Measurements from ENCODE around the gene ACVR1C. TPM values are rescaled to one million over a fixed set of nuclear protein-coding genes. Genes with fewer than 3 reads are reported as not detected.
"Not testable (repeated sequence)": the region's sequence is repeated elsewhere in the genome, so short reads cannot be mapped to it uniquely, and the experiment has no call there.

The ACVR1C gene
- total RNA-seq, 1 donor from 2014 or later = 44.9 TPM

- no peak for DNase-seq (ENCODE audit: low spot score)
Observed at GRCh38 chr2:157574165-157574564, 54.5 kb downstream of the ACVR1C start.

GRCh38 chr2:157572725-157573124 is 55.9 kb downstream of the ACVR1C start:
- no peak for DNase-seq (ENCODE audit: low spot score)

GRCh38 chr2:157566623-157567022 is 62.0 kb downstream of the ACVR1C start:
- not testable (repeated sequence) for DNase-seq (ENCODE audit: low spot score)

- not testable (repeated sequence) for DNase-seq (ENCODE audit: low spot score)
Observed at GRCh38 chr2:157566113-157566512, 62.6 kb downstream of the ACVR1C start.

- DNase-seq (ENCODE audit: low spot score) = no peak
Observed at GRCh38 chr2:157565550-157565949, 63.1 kb downstream of the ACVR1C start.

GRCh38 chr2:157559890-157560289 is 68.8 kb downstream of the ACVR1C start:
- no peak for DNase-seq (ENCODE audit: low spot score)

- DNase-seq (ENCODE audit: low spot score) = no peak
Observed at GRCh38 chr2:157559461-157559860, 69.2 kb downstream of the ACVR1C start.

- DNase-seq (ENCODE audit: low spot score) = no peak
Observed at GRCh38 chr2:157559061-157559460, 69.6 kb downstream of the ACVR1C start.

GRCh38 chr2:157557770-157558169 is 70.9 kb downstream of the ACVR1C start:
- no peak for DNase-seq (ENCODE audit: low spot score)

- no peak for DNase-seq (ENCODE audit: low spot score)
Observed at GRCh38 chr2:157540102-157540501, 88.6 kb downstream of the ACVR1C start.

GRCh38 chr2:157538064-157538463 is 90.6 kb downstream of the ACVR1C start:
- no peak for DNase-seq (ENCODE audit: low spot score)

- no peak for DNase-seq (ENCODE audit: low spot score)
Observed at GRCh38 chr2:157536815-157537214, 91.8 kb downstream of the ACVR1C start.

GRCh38 chr2:157528963-157529751 is 99.5 kb downstream of the ACVR1C start:
- no peak for DNase-seq (ENCODE audit: low spot score)

- no peak for DNase-seq (ENCODE audit: low spot score)
Observed at GRCh38 chr2:157526070-157526469, 102.6 kb downstream of the ACVR1C start.

GRCh38 chr2:157523270-157524247 is 105.1 kb downstream of the ACVR1C start:
- no peak for DNase-seq (ENCODE audit: low spot score)

- DNase-seq (ENCODE audit: low spot score) = not testable (repeated sequence)
Observed at GRCh38 chr2:157514966-157515365, 113.7 kb downstream of the ACVR1C start.

- no peak for DNase-seq (ENCODE audit: low spot score)
Observed at GRCh38 chr2:157509744-157510143, 118.9 kb downstream of the ACVR1C start.

- DNase-seq (ENCODE audit: low spot score) = no peak
Observed at GRCh38 chr2:157508676-157509075, 120.0 kb downstream of the ACVR1C start.

GRCh38 chr2:157506586-157506985 is 122.1 kb downstream of the ACVR1C start:
- DNase-seq (ENCODE audit: low spot score) = no peak

GRCh38 chr2:157504623-157505022 is 124.0 kb downstream of the ACVR1C start:
- DNase-seq (ENCODE audit: low spot score) = no peak

- DNase-seq (ENCODE audit: low spot score) = no peak
Observed at GRCh38 chr2:157501026-157501425, 127.6 kb downstream of the ACVR1C start.

- DNase-seq (ENCODE audit: low spot score) = no peak
Observed at GRCh38 chr2:157500334-157500733, 128.3 kb downstream of the ACVR1C start.

Data from mesenteric fat pad (tissue), 1 donor.